ENCODE measurements around the gene CHAC1. TPM values are rescaled to one million over a fixed set of nuclear protein-coding genes. Genes with fewer than 3 reads are reported as not detected.
A peak's percentile ranks its signal among the peaks of the same experiment; 100 is the strongest.

CHAC1 gene
- total and polyA plus RNA-seq, 8 donors: 0.78 to 5.8 (median 1.2) TPM

DNA sequence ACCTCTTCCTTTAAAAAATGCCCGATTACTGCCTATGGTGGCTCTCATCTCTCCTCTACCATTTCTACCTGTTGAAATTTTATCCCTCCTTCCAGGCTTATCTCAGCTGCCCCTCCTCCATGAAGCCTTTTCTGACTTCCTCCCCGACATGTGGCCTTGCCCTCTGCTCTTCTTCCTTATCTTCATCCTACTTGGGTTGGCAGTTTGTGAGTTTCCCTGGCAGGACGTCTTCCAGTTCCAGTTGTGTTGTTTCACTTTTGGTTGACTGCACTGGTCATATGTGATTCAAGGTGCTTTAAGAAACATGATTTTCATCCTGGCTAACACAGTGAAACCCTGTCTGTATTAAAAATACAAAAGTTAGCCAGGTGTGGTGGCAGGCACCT, 19.8 kb upstream of the CHAC1 start:
- Histone ChIP-seq H3K4me1 (peaks cover 19 to 92% of the 10 kb centered on the region in 2 donors), H3K36me3 (peaks cover 0 to 11% of the 10 kb centered on the region in 2 donors), H3K9me3 (no peaks in the 10 kb centered on the region), H3K4me3 (peak overlapping the region in 1 of 2 donors; percentile 48), H3K27ac (peak overlapping the region; percentile 35 to 41), H3K27me3 (peaks cover 13 to 43% of the 10 kb centered on the region in 2 donors)
- TF ChIP-seq, protein P1, sequence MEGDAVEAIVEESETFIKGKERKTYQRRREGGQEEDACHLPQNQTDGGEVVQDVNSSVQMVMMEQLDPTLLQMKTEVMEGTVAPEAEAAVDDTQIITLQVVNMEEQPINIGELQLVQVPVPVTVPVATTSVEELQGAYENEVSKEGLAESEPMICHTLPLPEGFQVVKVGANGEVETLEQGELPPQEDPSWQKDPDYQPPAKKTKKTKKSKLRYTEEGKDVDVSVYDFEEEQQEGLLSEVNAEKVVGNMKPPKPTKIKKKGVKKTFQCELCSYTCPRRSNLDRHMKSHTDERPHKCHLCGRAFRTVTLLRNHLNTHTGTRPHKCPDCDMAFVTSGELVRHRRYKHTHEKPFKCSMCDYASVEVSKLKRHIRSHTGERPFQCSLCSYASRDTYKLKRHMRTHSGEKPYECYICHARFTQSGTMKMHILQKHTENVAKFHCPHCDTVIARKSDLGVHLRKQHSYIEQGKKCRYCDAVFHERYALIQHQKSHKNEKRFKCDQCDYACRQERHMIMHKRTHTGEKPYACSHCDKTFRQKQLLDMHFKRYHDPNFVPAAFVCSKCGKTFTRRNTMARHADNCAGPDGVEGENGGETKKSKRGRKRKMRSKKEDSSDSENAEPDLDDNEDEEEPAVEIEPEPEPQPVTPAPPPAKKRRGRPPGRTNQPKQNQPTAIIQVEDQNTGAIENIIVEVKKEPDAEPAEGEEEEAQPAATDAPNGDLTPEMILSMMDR (IDR thresholded peaks at IDR 0.05): no peak
- DNase-seq: no peak
- no peak for ATAC-seq
- intact Hi-C loops (cut with DNase I): no loop called here

DNA sequence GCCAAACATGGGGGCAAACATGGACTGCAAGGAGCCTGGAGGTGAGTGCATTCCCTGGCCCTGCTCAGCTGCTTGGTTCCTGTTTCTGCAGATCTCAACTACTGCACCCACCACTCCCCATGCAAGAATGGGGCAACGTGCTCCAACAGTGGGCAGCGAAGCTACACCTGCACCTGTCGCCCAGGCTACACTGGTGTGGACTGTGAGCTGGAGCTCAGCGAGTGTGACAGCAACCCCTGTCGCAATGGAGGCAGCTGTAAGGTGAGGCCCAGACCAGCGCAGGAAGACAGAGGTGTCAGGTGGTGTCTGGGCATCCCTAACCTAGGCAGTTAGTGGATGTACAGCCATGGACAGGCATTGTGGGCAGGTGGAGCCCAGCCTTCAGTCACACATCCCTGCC, 18.8 kb upstream of the CHAC1 start:
- TF ChIP-seq, protein P1 (IDR thresholded peaks at IDR 0.05): no peak
- Histone ChIP-seq H3K27me3 (peaks cover 5 to 34% of the 10 kb centered on the region in 2 donors), H3K36me3 (peaks cover 0 to 11% of the 10 kb centered on the region in 2 donors), H3K4me3 (no peak overlapping the region), H3K27ac (no peak overlapping the region), H3K9me3 (no peaks in the 10 kb centered on the region), H3K4me1 (peaks cover 19 to 82% of the 10 kb centered on the region in 2 donors)
- no peak for ATAC-seq
- intact Hi-C loops (cut with DNase I): no loop called here
- DNase-seq: peak in 1 of 4 donors; percentile 43

DNA sequence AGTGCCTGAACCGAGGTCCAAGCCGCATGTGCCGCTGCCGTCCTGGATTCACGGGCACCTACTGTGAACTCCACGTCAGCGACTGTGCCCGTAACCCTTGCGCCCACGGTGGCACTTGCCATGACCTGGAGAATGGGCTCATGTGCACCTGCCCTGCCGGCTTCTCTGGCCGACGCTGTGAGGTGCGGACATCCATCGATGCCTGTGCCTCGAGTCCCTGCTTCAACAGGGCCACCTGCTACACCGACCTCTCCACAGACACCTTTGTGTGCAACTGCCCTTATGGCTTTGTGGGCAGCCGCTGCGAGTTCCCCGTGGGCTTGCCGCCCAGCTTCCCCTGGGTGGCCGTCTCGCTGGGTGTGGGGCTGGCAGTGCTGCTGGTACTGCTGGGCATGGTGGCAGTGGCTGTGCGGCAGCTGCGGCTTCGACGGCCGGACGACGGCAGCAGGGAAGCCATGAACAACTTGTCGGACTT, 17.0 kb upstream of the CHAC1 start:
- peaks cover 17 to 81% of the 10 kb centered on the region in 2 donors for H3K4me1 ChIP-seq
- no peak for ATAC-seq

DNA sequence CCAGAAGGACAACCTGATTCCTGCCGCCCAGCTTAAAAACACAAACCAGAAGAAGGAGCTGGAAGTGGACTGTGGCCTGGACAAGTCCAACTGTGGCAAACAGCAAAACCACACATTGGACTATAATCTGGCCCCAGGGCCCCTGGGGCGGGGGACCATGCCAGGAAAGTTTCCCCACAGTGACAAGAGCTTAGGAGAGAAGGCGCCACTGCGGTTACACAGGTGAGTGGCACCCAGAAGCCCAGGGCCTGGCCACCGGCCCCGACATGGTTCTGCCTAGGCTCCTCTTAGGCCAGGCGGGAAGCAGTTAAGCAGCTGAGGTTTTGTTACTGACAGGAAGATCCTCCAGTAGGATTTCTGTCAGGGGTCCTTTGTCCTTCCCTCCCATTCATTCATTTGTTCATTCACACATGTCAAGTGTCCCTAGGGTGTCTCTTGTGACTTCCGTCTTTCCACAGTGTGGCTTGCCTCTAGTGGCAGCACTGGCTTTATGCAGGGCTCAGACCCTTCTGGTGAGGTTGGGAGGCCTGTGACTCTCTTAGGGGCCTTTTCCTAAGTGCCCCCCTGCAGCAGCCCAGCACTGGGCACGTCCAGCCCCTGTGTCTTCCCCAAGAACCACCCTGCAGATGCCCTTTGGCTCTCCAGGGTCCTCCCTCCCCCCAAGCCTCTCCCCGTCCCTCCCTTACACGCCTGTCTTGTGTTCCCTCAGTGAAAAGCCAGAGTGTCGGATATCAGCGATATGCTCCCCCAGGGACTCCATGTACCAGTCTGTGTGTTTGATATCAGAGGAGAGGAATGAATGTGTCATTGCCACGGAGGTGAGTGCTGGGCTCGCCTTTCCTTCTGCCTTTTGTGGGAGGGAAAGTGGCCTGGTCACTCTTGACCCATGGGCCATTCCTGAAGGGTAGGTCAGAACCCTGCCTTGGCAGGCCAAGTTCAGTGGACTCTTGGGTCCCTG, 16.3 kb upstream of the CHAC1 start:
- TF ChIP-seq, protein P1 (IDR thresholded peaks at IDR 0.05): peak in 1 of 2 donors; percentile 10

More for the DNA sequence above, 17.0 kb upstream of the CHAC1 start:
- Histone ChIP-seq H3K27me3 (peaks cover 0 to 16% of the 10 kb centered on the region in 2 donors), H3K4me3 (no peak overlapping the region), H3K9me3 (no peaks in the 10 kb centered on the region), H3K27ac (peak overlapping the region in 1 of 2 donors; percentile 1), H3K36me3 (peaks cover 0 to 11% of the 10 kb centered on the region in 2 donors)
- TF ChIP-seq, protein P1 (IDR thresholded peaks at IDR 0.05): no peak
- intact Hi-C loops (cut with DNase I): no loop called here
- DNase-seq: peak in 1 of 4 donors; percentile 78

More for the DNA sequence above, 16.3 kb upstream of the CHAC1 start:
- intact Hi-C loops (cut with DNase I): no loop called here
- Histone ChIP-seq H3K27me3 (peaks cover 0 to 9% of the 10 kb centered on the region in 2 donors), H3K27ac (peak overlapping the region in 1 of 2 donors; percentile 33), H3K9me3 (no peaks in the 10 kb centered on the region), H3K4me1 (peaks cover 10 to 78% of the 10 kb centered on the region in 2 donors), H3K36me3 (peaks cover 0 to 11% of the 10 kb centered on the region in 2 donors), H3K4me3 (no peak overlapping the region)
- DNase-seq (peak in 1 of 4 donors; percentile 56), ATAC-seq (no peak)

All from left lung (tissue), 10 donors.